COLO829 (cell line): ENCODE results near the gene TRAPPC11.

Experiments used
- DNase-seq: peaks from one replicate; pipeline ENCODE4 v3.0.0; 2012; ENCODE audit warnings: low spot score

The TRAPPC11 gene

GRCh38 chr4:183758061-183758757 lies 99.1 kb downstream of the TRAPPC11 start:
- DNase-seq, result no peak

- DNase-seq, result no peak
Observed at GRCh38 chr4:183758758-183759447, 99.8 kb downstream of the TRAPPC11 start.

- DNase-seq, result no peak
Observed at GRCh38 chr4:183760326-183760725, 101.2 kb downstream of the TRAPPC11 start.
